Activated CD4-positive, alpha-beta T cell treated with anti-CD3 and anti-CD28 coated beads, Interleukin-2, amount 50 U/mL, for 1 hour (primary cell): Measurements from ENCODE around the gene DMRTC2.
"Not testable (repeated sequence)": the region's sequence is repeated elsewhere in the genome, so short reads cannot be mapped to it uniquely, and the experiment has no call there.

Source experiments
- DNase-seq: peaks from one replicate; pipeline ENCODE4 v3.0.0-alpha.2; 2020

Gene DMRTC2

DNA sequence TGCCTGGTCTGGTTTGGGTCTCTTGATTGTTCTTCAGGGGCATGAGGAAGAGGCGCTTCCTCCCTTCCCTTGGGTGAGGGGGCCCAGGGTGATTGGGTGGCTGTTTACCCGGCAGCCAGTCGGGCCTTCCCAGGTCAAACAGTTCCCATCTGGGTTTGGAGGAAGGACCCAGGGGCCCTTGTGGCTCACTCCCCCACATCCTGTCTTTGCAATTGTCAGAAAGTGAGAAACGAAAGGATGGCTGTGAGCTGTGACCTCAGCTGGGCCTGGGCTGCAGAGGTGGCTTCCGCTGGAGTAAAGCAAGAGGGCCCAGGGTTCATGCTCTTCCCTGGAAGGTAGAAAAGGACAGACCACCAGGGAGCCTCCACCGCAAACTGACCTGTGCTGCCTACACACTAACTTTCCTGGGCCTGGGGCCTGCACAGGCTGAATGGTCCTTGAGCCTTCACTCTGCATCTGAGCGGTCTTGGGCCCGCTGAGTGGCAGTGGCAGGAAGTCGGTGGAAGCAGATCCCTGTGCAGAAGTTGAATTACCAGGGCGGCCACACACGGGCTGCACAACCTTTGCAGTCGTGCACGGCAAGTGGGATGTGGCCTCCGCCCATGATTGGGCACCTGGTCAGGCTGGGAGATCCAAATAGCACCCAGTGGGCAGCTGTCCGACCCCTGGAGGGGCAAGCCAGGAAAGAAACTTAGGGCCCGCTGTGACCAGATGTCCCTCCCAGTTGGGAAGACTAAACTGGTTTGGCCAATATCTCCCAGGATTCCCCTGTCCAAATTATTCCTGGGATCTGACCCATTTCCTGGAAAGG, 26.9 kb downstream of the DMRTC2 start:
- DNase-seq: peak; percentile 42

DNA sequence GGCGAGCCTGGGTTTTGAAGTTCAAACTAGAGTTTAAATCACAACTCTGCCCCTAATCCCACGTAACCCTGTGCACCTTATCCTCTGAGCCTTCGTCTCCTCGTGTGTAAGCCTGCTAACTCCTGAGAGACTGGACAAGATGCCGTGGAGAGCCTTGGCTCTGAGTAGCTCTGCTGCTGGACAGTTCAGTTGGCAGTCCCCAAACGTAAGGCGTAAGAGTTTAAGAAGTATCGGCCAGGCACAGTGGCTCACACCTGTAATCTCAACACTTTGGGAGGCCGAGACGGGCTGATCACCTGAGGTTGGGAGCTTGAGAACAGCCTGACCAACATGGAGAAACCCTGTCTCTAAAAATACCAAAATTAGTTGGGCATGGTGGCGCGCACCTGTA, 27.5 kb downstream of the DMRTC2 start:
- DNase-seq: no peak

DNA sequence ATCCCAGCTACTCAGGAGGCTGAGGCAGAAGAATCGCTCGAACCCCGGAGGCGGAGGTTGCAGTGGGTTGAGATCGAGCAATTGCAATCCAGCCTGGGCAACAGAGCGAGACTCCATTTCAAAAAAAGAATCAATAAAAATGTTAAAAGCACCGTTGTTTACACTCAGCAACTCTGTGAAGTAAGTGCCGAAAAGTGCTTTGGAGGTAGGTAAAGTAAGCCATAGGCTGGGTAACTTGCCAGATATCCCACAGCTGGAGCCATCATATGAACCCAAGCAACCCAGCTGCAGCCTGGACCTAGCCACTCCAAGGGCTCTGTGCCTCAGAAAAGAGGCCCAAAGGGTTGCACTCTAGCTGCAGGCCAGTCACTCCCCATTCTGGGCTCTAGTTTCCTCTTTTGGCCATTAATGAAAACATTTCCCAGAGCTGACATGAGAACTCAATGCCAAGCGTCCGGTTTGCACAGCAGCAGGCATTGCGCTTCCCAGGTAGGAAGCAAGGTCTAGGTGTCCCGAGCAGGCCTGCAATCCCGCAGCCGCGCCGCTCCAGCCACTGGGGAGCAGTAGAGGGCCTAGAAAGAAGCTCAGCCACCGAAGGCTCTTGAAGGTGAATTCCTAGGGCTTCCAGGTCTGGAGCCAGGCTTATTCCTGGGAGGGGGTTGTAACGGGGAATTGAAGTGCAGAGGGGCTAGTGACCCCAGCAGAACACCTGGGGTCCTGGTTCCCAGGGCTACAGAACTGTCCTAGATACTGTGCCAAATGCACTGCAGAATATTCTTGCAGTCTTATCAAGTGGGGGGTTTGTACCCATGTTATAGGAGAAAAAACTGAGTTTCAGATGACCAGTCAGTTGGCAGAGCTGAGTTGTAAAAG, 28.2 kb downstream of the DMRTC2 start:
- peak; percentile 72 for DNase-seq

DNA sequence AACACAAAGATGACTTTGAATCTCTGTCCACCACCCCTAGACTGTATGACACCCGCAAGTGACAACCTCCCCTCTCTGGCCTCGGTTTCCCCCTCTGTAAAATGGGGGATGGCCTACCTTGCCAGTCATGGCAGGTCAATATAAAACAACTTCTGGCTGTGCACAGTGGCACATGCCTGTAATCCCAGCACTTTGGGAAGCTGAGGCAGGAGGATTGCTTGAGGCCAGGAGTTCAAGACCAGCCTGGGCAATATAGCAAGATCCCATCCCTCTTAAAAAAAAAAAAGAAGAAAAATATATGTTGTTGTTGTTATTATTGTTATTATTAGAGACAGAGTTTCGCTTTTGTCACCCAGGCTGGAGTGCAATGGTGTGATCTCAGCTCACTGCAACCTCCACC, 31.1 kb downstream of the DMRTC2 start:
- not testable (repeated sequence) for DNase-seq

DNA sequence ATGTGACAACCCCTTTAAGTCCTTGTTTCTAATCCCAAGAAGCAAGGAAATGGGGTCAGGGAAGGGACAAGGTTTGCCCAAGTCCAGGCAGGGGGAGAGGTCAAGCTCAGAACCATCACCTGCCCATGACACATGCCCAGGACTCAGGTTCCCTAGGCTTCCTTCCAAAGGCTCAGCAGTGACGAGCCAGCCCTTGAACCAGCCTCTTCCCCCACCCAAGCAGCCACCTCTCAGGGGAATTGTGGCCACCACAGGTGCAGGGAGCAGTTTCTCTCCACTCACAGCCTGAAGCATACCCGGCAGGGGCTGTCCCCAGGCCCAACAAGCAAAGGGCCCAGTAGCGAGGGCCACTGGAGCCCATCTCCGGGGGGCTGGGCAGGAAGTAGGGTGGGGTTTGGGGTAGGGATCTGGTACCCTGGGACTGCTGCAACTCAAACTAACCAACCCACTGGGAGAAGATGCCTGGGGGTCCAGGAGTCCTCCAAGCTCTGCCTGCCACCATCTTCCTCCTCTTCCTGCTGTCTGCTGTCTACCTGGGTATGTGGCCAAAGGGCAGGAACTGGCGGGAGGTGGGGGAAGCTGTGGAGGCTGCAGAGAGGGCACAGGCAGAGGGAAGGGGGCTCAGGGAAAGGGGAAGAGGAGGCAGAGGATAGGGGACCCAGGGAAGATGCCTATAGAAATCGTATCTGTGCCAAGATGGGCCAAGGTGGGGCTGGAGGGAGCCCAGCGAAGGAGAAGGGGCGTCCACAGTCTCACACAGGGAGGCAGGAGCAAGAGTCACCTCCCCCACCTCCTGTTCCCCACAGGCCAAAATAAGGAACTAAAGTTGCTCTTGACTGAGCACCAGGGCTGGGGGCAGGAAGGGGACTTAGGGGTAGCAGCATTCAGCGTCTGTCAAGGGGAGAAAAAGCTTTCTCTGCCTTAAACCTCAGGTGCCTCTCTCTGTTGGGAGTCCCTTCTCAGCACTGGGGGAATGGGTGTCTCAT, 32.3 kb downstream of the DMRTC2 start, which contains the start of gene CD79A:
CD79A (plus strand) TSS at position 433 of the 986 bp plus-strand sequence; CDS start at position 459, 26 bp downstream.
- no peak for DNase-seq

DNA sequence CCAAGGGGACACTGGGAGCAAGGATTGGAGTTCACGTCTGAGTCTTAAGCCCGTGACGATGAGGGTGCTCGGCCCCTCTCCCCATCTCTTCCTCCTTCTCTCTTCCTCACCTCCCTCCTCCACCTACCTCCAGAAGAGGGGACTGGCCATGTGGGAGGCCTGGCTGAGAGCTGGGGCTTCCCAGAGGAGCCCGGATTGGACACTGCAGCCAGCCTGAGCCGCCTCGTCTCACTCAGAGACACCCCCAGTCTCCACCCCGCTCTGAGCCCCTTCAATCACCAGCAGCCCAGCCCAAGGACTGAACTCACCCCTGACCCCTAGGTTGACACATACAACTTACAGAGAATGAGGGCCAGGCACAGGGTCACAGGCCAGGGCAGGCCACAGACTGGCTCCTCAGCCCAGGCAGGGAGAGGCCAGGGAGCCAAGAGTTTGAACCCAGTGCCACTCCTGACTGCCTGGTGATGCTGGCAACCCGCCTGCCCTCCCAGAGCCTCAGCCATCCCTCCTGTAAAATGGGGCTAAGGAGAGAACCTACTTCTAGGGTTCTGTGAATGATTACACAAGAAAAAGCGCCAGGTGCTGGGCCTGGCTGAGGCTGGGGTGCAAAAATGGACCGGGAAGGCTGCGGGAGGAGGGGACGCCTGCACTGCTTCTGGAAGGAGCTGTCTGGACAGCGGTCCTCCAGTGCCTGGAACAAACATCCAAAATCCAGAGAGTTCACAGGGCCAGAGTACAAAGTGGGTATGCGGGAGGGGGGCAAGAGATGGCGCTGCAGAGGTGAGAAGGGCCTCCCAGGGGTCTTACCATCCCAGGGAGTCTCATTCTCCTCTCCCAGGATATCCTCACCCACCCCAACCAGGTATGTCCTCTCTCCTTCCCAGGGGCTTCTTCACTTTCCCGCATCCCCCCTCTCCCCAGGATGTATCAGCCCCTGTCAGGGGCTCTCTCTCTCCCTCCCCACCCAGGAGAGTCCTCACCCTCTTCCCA, 33.4 kb downstream of the DMRTC2 start:
- DNase-seq: no peak

DNA sequence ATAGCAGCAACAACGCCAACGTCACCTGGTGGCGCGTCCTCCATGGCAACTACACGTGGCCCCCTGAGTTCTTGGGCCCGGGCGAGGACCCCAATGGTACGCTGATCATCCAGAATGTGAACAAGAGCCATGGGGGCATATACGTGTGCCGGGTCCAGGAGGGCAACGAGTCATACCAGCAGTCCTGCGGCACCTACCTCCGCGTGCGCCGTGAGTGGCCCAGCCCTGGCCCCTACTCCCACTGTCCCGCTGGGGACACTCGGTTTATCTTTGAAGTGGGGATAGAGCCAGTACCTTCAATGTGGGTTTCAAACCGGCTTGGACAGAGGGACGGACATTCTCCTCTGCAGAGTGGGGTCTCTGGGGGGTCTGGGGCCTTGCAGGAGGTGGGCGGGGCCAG, 34.2 kb downstream of the DMRTC2 start:
- DNase-seq: no peak

DNA sequence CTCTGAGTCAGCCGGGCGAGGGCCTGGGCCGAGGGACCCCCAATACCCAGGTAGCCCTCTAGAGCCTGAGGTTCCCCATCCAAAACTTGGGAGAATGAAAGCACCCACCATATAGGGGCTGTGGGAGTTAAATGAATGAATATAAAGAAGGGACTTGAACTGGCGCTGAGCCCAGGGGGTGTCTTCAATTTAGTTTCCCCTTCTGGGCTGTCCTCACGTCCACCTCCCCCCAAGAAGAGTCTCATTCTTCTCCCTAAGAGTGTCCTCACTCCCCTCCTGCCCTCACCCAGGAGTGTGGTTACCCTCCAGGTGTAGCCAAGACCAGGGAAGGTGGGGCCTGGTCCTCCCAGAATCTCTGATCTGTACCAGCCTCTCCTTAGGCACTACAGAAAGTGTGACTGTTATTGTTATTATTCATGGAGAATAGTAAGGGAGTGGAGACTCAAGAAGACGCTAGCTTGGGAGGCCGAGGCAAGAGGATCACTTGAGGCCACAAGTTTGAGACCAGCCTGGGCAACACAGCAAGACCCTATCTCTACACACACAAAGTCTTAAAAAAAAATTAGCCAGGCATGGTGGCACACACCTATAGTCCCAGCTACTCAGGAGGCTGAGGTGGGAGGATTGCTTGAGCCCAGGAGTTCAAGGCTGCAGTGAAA, 35.0 kb downstream of the DMRTC2 start:
- DNase-seq: no peak

DNA sequence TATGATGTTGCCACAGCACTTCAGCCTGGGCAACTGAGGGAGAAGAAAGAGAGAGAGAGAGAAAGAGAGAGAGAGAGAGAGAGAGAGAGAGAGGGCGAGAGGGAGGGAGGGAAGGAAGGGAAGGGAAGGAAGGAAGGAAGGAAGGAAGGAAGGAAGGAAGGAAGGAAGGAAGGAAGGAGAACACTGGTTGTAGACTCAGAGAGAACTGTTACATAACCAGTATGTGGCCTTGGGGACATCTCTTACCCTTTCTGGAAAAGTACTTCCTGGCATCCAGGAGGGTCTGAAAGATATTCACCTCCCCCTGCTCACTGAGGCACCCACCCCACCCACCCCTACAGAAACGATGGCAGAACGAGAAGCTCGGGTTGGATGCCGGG, 35.5 kb downstream of the DMRTC2 start:
- no peak for DNase-seq

DNA sequence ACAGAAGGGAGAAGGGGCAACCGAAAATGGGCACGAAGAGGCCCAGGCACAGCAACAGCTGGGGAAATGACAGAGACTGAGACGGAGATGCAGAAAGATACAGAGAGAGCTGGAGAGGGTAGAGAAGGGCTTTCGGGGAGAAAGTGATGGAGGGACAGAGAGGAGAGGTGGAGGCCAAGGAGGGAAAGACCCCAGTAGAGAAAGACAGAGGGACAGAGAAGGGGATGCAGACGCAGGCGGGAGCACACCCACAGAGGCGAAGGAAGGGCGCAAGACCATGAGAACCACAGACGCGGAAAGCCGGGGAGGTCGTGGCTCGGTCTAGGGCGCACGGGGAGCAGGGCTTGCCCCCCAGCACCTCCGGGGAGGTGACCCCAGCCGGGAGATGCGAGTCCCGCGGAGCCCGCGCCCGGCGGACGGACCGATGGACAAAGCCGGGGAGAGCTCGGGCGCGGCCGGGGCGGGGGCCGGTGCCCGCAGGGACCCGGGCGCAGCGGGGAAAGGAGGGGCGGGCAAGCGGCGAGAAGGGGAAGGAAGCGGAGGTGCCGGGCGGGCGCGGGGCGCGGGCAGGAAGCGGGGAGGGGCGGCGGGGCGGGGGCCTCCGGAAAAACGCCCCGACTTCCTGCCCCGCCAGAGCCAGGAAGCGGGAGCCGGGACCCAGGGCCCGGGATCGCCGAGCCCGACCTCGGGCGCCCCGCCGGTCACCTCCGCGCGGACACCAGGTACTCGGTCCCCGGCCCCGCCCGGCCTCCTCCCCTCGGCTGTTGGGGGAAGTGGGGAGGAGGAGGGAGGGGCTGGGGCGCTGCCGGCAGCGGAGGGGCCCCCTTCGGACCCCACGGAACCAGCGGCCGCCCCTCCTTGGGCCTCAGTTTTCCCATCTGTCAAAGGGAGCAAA, 38.0 kb downstream of the DMRTC2 start, which contains the start of gene ARHGEF1:
ARHGEF1 (plus strand) TSS at position 617 of the 895 bp plus-strand sequence. CDS start 4,899 bp downstream, outside the sequence.
- peak; percentile 59 for DNase-seq

DNA sequence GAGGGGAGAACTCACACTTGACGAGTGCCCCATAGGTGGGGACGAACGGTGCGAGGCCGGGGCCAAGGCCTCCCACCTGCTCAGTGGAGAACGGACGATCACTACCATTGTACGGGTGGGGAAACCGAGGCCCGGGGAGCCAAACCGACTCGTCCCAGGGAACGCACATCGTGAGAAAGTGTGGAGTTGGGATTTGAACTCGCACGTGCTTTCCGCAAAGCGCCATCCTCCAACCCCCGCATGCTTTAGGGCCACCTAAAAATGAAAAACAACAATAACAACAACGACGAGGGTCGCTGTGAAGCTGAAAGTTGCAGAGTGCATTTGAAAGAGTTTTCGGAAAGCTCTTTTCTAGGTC, 38.6 kb downstream of the DMRTC2 start:
- no peak for DNase-seq

DNA sequence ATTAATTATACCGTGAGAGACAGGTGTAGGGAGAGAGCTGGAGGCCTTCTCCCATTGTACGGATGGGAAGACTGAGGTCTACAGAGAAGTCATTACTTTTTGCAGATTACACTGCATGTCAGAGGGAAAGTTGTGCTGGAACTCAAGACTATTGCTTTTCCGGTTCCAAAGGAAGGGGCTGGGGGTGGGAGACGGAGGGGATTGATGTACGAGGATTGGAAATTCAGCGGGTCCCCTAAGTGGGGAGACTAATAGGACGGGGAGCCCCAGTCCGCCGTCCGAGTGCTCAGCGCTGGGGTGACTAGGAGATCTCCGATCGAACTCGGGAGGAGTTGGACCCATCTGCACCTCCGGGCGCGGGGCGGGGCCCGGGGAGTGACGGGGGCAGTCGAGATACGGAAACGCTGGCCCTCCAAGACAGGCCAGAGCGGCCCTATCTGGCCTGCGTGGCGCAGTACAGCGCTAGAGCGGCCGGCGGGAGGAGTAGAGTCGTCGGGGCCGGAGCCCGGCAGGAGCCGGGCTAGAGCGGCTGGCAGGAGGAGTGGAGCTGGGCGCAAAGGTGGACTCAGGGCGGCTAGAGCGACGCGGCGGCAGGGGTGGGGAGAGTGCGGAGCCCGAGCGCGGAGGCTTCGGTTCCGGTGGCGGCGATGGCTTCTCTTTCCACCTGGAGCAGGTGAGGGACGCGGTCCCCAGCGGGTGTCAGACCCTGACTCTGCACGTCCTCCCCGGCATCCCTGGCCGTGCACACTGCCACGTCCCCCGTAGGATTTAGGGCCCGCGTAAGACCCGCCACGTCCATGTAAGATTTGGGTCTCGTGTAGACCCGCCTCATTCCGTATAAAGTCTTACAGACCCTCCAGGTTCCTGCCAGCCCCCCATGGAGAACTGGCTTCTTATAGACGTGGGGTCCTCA, 39.2 kb downstream of the DMRTC2 start:
- DNase-seq: peak; percentile 86

DNA sequence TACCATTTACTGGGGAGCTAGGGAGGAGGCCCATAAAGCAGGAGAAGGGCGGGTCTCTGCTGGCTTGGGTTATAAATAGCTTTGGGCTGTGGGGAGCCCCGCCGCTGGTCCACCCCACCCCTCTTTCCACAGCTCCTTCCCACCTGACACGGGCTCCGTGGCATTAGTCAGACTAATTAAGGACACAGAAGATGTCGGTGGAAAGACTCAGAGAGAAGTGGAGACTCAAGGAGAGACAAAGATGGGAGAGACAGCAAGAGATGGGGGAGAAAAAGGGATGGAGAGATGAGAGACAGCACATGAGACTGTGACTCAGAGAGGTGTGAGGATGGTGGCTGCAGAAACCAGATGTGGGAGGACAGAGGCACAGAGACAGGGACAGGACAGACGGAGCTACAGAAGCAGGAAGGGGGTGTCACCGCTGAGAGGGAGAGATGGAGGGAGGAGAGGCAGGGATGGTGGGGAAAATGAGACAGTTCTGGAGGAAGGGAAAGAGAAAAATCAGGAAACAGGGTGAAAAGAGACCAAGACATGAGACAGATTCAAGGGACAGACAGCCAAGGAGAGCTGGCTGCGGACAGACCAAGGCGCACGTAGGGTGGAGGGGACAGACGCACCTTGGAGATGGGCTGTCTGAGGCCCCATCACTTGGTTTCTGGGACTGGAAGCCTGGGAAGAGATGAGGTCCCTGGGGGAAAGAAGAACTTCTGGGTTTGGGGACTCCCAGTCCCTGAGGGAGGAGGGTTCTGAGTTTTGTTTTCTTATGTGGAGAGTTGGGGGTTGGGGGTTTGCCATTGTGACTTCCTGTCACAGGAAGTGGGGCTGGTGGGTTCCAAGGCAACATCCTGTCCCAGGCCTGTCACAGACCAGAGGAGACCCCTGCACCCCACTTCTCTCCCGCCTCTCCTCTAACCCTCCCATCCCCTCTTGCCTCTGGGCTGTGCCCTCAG, 42.2 kb downstream of the DMRTC2 start:
- DNase-seq: peak; percentile 58

DNA sequence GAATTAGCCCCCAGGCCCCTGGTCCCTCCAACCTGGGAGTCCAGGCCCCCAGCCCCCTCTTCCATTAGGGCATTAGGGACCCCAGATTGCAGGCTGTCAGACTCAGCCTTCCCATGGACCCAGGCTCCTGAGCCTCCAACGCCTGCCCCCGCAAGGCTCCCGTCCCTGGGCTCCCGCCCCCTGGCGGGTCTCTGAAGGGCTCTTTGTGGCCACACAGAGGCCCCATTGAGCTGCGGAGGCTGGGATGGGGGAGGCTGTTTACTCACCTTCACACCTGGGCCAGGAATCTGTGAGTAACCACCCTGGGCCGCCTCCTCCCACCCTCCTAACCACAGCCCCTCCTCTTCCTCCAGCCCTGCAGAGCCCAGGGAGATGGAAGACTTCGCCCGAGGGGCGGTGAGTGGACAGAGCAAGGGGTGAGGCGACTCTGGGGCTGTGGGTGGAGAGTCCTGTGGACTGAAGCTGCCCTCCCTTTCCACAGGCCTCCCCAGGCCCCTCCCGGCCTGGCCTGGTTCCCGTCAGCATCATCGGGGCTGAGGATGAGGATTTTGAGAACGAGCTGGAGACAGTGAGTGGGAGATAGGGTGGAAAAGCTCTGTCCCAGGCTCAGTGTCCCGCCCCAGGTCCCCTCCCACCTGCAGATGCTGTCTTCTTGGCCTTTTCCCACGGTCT, 43.0 kb downstream of the DMRTC2 start:
- peak; percentile 88 for DNase-seq

DNA sequence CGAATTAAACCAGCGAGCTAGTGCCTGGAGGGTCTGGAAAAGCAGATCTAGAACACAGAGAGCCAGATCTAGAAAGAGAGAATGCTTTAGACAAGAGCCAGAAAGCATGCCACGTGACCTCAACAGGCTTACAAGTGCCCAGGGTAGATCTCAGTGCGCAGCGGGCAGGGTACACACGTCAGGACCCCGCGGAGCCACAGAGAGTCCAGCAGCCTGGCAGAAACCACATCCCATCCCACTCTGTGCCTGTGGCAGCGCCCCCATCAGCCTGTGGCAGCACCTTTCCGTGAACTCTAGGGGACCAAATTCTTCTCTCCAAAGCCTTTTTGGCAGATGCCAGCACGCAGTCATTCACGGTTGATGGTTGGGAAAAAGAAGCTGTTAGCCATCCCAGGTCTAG, 44.1 kb downstream of the DMRTC2 start:
- no peak for DNase-seq

DNA sequence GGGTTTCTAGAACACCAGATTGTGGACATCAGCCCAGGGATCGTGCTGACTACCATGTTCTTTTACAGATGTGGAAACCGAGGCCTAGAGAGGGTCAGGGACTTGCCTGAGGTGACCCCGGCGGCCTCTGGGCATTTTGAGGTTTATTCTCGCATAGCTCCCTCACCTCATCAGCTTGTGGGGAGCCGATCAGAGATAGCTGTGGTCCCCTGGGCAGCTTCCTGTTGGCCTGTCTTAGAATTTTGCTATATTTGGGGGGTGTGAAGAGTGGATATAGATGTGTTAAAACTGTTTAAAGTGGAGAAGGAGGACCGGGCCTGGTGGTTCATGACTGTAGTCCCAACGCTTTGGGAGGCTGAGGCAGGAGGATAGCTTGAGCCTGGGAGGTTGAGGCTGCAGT, 45.1 kb downstream of the DMRTC2 start:
- DNase-seq: no peak

DNA sequence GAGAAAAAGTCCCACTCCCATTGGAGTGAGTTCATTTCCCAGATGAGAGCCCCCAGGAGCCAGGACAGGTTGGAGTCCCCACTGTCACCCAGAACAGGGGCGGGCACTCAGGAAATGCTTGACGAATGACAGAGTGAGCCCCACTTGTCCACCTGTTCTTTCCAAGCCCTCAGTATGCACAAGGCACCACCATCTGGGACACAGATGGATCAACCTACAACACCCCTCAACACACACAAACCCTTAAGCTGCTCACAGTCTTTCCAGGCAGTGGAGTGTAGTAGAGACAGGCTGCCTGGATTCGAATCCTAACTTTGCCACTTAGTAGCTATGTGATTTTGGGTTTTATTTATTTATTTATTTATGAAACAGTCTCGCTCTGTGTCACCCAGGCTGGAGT, 46.1 kb downstream of the DMRTC2 start:
- no peak for DNase-seq
